GM23338 (cell line): ENCODE data around the gene TBX3. TPM values are rescaled to one million over a fixed set of nuclear protein-coding genes. Genes with fewer than 3 reads are reported as not detected.

ENCODE experiments used
- ATAC-seq: fragments of 200-7000 bp; cut with Tn5 transposase; 3 replicates; pipeline ENCODE4 v1.9.1; 2020
- DNase-seq: peaks from one replicate; pipeline ENCODE4 v3.0.0-alpha.2; 2015; ENCODE audit warnings: low spot score
- H2AFZ ChIP-seq: fragments of 200-600 bp; sonication (generic); 2 replicates; pipeline ENCODE4 v1.8.0; 2016; ENCODE audit warnings: antibody characterized with exemption, mild to moderate bottlenecking, moderate library complexity
- H3F3A ChIP-seq: fragments of 200-600 bp; sonication (generic); replicated peaks from 2 replicates; pipeline ENCODE4 v1.8.0; 2017; ENCODE audit warnings: antibody characterized with exemption, mixed run types, low read depth
- H3K27ac ChIP-seq: fragments of 200-600 bp; sonication (generic); 2 replicates; pipeline ENCODE4 v1.6.1; 2016; ENCODE audit warnings: low read depth
- H3K27me3 ChIP-seq: fragments of 200-600 bp; sonication (generic); 2 replicates; pipeline ENCODE4 v1.8.0; 2016; ENCODE audit warnings: mild to moderate bottlenecking, mixed run types, moderate library complexity; ENCODE audit not compliant: insufficient read depth
- H3K36me3 ChIP-seq: fragments of 200-600 bp; sonication (generic); 2 replicates; pipeline ENCODE4 v1.8.0; 2016; ENCODE audit warnings: mild to moderate bottlenecking; ENCODE audit not compliant: insufficient read depth
- H3K4me1 ChIP-seq: fragments of 200-600 bp; sonication (generic); 2 replicates; pipeline ENCODE4 v1.8.0; 2016; ENCODE audit warnings: mild to moderate bottlenecking, moderate library complexity; ENCODE audit not compliant: insufficient read depth
- H3K4me2 ChIP-seq: fragments of 200-600 bp; sonication (generic); 2 replicates; pipeline ENCODE4 v1.7.1; 2017; ENCODE audit warnings: mixed run types
- H3K4me3 ChIP-seq: fragments of 200-600 bp; sonication (generic); 2 replicates; pipeline ENCODE4 v1.6.1; 2016; ENCODE audit warnings: mixed run types
- H3K79me2 ChIP-seq: fragments of 200-600 bp; sonication (generic); replicated peaks from 2 replicates; pipeline ENCODE4 v1.8.0; 2017; ENCODE audit warnings: mild to moderate bottlenecking; ENCODE audit not compliant: insufficient read depth
- H3K9me2 ChIP-seq: fragments of 200-600 bp; sonication (generic); 2 replicates; pipeline ENCODE4 v1.8.0; 2017; ENCODE audit not compliant: insufficient read depth
- H4K20me1 ChIP-seq: fragments of 200-600 bp; sonication (generic); replicated peaks from 2 replicates; pipeline ENCODE4 v1.8.0; 2017; ENCODE audit warnings: mild to moderate bottlenecking; ENCODE audit not compliant: insufficient read depth
- H3K27ac Mint-ChIP-seq: 2 replicates; pipeline ENCODE4 v1.8.0; 2020; ENCODE audit warnings: inconsistent platforms, mild to moderate bottlenecking, moderate library complexity, mixed read lengths
- H3K27me3 Mint-ChIP-seq: 3 replicates; pipeline ENCODE4 v1.8.0; 2022; ENCODE audit warnings: low read depth, mild to moderate bottlenecking, moderate library complexity, mixed read lengths, inconsistent platforms; ENCODE audit not compliant: insufficient read depth, poor library complexity
- H3K36me3 Mint-ChIP-seq: 3 replicates; pipeline ENCODE4 v1.8.0; 2021; ENCODE audit warnings: low read depth, mild to moderate bottlenecking, inconsistent platforms, moderate library complexity, mixed read lengths
- H3K4me1 Mint-ChIP-seq: 3 replicates; pipeline ENCODE4 v1.8.0; 2020; ENCODE audit warnings: mild to moderate bottlenecking, inconsistent platforms, mixed read lengths
- H3K4me3 Mint-ChIP-seq: 3 replicates; pipeline ENCODE4 v1.8.0; 2021; ENCODE audit warnings: moderate library complexity, mild to moderate bottlenecking, inconsistent platforms, mixed read lengths
- H3K9me3 Mint-ChIP-seq: 3 replicates; pipeline ENCODE4 v1.8.0; 2020; ENCODE audit warnings: moderate library complexity, mild to moderate bottlenecking, inconsistent platforms, mixed read lengths
- CREB1 ChIP-seq: fragments of 250-450 bp; sonication (Bioruptor Pico); IDR thresholded peaks from 2 replicates; pipeline ENCODE4 v1.5.0; 2020; ENCODE audit warnings: low read depth, mild to moderate bottlenecking, moderate library complexity
- CTCF ChIP-seq, 2 experiments: fragments of 200-600 bp in 1 of 2; sonication (generic) in 1 of 2; conservative IDR thresholded peaks; 2 replicates each; pipeline versions ENCODE4 v1.5.1 to v1.6.1; 2016 to 2017; ENCODE audit warnings: antibody characterized with exemption in 2 of 2, low read depth in 2 of 2, mild to moderate bottlenecking in 2 of 2, moderate library complexity in 1 of 2
- ETS1 ChIP-seq: IDR thresholded peaks from 2 replicates; pipeline ENCODE4 v1.6.1; 2016; ENCODE audit warnings: antibody characterized with exemption
- EZH2 ChIP-seq: fragments of 200-600 bp; sonication (generic); IDR thresholded peaks from one replicate; pipeline ENCODE4 v1.8.0; 2017; ENCODE audit warnings: antibody characterized with exemption, mild to moderate bottlenecking, low read depth; ENCODE audit not compliant: unreplicated experiment
- EZH2phosphoT487 ChIP-seq: fragments of 200-600 bp; sonication (generic); IDR thresholded peaks from one replicate; pipeline ENCODE4 v1.8.1; 2018; ENCODE audit warnings: antibody characterized with exemption; ENCODE audit not compliant: unreplicated experiment
- JUNB ChIP-seq: IDR thresholded peaks from one replicate; pipeline ENCODE4 v1.6.1; 2016; ENCODE audit warnings: antibody characterized with exemption; ENCODE audit not compliant: unreplicated experiment
- NANOG ChIP-seq: IDR thresholded peaks from 2 replicates; pipeline ENCODE4 v1.6.1; 2016; ENCODE audit warnings: antibody characterized with exemption, borderline replicate concordance
- POLR2AphosphoS5 ChIP-seq: IDR thresholded peaks from 2 replicates; pipeline ENCODE4 v1.6.1; 2016; ENCODE audit warnings: antibody characterized with exemption, low read depth
- REST ChIP-seq: IDR thresholded peaks from one replicate; pipeline ENCODE4 v1.6.1; 2018; ENCODE audit warnings: antibody characterized with exemption; ENCODE audit not compliant: unreplicated experiment
- STAT1 ChIP-seq: IDR thresholded peaks from one replicate; pipeline ENCODE4 v1.6.1; 2016; ENCODE audit warnings: antibody characterized with exemption; ENCODE audit not compliant: unreplicated experiment
- ZNF114 ChIP-seq: fragments of 250-450 bp; sonication (Bioruptor Pico); IDR thresholded peaks from 2 replicates; pipeline ENCODE4 v1.5.0; 2020; ENCODE audit warnings: mild to moderate bottlenecking, moderate library complexity
- ZNF331 ChIP-seq: fragments of 250-450 bp; sonication (Bioruptor Pico); IDR thresholded peaks from 2 replicates; pipeline ENCODE4 v1.5.0; 2020; ENCODE audit warnings: low read depth, mild to moderate bottlenecking, moderate library complexity
- ZNF462 ChIP-seq: fragments of 250-450 bp; sonication (Bioruptor Pico); IDR thresholded peaks from 2 replicates; pipeline ENCODE4 v1.5.0; 2020; ENCODE audit warnings: mild to moderate bottlenecking, moderate library complexity
- polyA plus RNA-seq: library from polyadenylated mRNA; unstranded; fragments of >200 nt; fragmentation: Nextera tagmentation; extraction: Ambion mirVana; gene quantifications from 2 replicates; pipeline ENCODE4 v1.2.1, GENCODE V29; 2016
- total RNA-seq: library from RNA; depleted of rRNA; stranded (reverse); fragments of >200 nt; shearing (Covaris generic); gene quantifications from 2 replicates; pipeline ENCODE4 v1.2.3, GENCODE V29; 2014

Gene TBX3
- total and polyA plus RNA-seq, 2 experiments from 2014 or later, result 0.18 to 0.24 TPM

- no peaks in the 10 kb centered on the region for H3K36me3 Mint-ChIP-seq
- no peaks in the 10 kb centered on the region for H3K9me2 ChIP-seq
- no peaks in the 10 kb centered on the region; the same call in 2 of the 3 replicates for H3K9me3 Mint-ChIP-seq
- peaks cover 6% of the 10 kb centered on the region for H3K27me3 Mint-ChIP-seq
- no peaks in the 10 kb centered on the region for H3K36me3 ChIP-seq
- H3F3A ChIP-seq, result 0 out of 2 replicates have a peak, but pooled peaks cover 4% of the 10 kb centered on the region
- H3K4me1 ChIP-seq, result no peaks in the 10 kb centered on the region
- no peak for DNase-seq
- no peak for ATAC-seq
- no peak overlapping the region for H3K4me2 ChIP-seq
- no peaks in the 10 kb centered on the region for H3K27me3 ChIP-seq
- H4K20me1 ChIP-seq, result no peaks in the 10 kb centered on the region
- H3K4me3 Mint-ChIP-seq, result no peak overlapping the region
- no peak overlapping the region for H3K4me3 ChIP-seq
- TF ChIP-seq CTCF (conservative IDR thresholded peaks at IDR 0.05; ENCODE audit: low read depth in 2 of 2), result no peak
- no peak for TF ChIP-seq ZNF114 (CRISPR knock-in tag)
- no peak for TF ChIP-seq CREB1
- no peak for TF ChIP-seq EZH2phosphoT487
- no peak for TF ChIP-seq ZNF331 (CRISPR knock-in tag)
- TF ChIP-seq REST, result no peak
- no peak for TF ChIP-seq ETS1
- no peak for TF ChIP-seq STAT1
- no peak for TF ChIP-seq EZH2
- no peak for TF ChIP-seq POLR2AphosphoS5
- no peak for TF ChIP-seq NANOG
- TF ChIP-seq JUNB, result no peak
- TF ChIP-seq ZNF462 (CRISPR knock-in tag), result no peak
- H3K27ac ChIP-seq, result no peak overlapping the region
- no peaks in the 10 kb centered on the region for H3K4me1 Mint-ChIP-seq
- no peak overlapping the region for H2AFZ ChIP-seq
- no peaks in the 10 kb centered on the region for H3K79me2 ChIP-seq
- H3K27ac Mint-ChIP-seq, result no peak overlapping the region
Observed at GRCh38 chr12:114628199-114628598, 55.8 kb downstream of the TBX3 start.
